Nephron progenitor cell (in vitro differentiated cells): ENCODE measurements around the gene FHL1.

Experiments used
- DNase-seq: peaks from one replicate; pipeline ENCODE4 v3.0.0; 2021
- H3K27ac Mint-ChIP-seq: 2 replicates; pipeline ENCODE4 v1.8.0; 2021; ENCODE audit warnings: mild to moderate bottlenecking, moderate library complexity, mixed read lengths
- H3K27me3 Mint-ChIP-seq: 2 replicates; pipeline ENCODE4 v1.8.0; 2021; ENCODE audit warnings: mild to moderate bottlenecking, low read depth, mixed read lengths; ENCODE audit not compliant: poor library complexity
- H3K36me3 Mint-ChIP-seq: 2 replicates; pipeline ENCODE4 v1.8.0; 2021; ENCODE audit warnings: low read depth, mixed read lengths
- H3K4me1 Mint-ChIP-seq: 2 replicates; pipeline ENCODE4 v1.8.0; 2021; ENCODE audit warnings: mixed read lengths
- H3K4me3 Mint-ChIP-seq: 2 replicates; pipeline ENCODE4 v1.8.0; 2021; ENCODE audit warnings: mild to moderate bottlenecking, moderate library complexity, mixed read lengths
- H3K9me3 Mint-ChIP-seq: 2 replicates; pipeline ENCODE4 v1.8.0; 2021; ENCODE audit warnings: mild to moderate bottlenecking, moderate library complexity, mixed read lengths
- TF ChIP-seq, protein P1 (sequence below): fragments of 200-600 bp; sonication (generic); IDR thresholded peaks from 2 replicates; pipeline ENCODE4 v1.5.0; 2021; ENCODE audit warnings: antibody characterized with exemption

Gene FHL1

DNA sequence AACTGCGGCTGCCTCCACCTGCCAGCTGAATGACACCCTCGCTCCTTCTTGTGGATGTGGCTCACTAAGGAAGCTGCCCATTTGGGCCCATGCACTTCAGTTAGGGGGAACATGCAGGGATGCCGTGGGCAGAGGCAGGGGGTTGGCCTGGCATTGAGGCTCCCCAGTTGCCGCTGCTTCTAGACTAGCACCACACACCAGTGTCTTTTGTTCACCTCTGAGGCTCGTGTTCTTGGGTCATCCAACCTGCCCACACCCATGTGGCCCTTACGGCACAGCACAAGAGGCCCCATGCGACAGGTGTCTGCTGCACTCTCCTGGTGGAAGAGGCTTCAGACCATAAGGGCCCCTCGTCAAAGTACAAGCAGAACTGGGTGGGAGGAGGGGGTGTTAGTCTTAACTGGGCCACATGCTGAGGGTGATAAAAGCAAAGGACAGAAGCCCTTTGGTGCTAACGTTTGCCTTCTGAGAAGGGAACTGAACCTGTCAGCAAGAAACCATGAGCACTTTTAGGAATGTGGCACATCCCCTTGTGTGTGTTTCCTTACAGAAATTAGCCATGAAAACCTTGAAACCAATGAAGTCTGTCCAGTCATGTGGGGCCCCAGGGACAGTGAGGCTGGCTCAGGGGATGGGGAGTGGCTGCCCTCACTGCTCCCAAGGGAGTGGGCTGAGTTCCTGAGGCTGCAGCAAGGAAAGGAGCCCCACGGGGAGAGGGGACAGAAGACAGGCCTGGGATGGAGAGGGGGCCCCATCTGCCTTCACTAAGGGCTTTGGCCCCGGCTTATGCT is 64.6 kb downstream of the FHL1 start:
- TF ChIP-seq, protein P1, sequence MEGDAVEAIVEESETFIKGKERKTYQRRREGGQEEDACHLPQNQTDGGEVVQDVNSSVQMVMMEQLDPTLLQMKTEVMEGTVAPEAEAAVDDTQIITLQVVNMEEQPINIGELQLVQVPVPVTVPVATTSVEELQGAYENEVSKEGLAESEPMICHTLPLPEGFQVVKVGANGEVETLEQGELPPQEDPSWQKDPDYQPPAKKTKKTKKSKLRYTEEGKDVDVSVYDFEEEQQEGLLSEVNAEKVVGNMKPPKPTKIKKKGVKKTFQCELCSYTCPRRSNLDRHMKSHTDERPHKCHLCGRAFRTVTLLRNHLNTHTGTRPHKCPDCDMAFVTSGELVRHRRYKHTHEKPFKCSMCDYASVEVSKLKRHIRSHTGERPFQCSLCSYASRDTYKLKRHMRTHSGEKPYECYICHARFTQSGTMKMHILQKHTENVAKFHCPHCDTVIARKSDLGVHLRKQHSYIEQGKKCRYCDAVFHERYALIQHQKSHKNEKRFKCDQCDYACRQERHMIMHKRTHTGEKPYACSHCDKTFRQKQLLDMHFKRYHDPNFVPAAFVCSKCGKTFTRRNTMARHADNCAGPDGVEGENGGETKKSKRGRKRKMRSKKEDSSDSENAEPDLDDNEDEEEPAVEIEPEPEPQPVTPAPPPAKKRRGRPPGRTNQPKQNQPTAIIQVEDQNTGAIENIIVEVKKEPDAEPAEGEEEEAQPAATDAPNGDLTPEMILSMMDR: no peak
- peaks cover 4% of the 10 kb centered on the region for H3K27me3 Mint-ChIP-seq
- H3K4me3 Mint-ChIP-seq: no peak overlapping the region
- H3K36me3 Mint-ChIP-seq: peaks cover 16% of the 10 kb centered on the region
- H3K27ac Mint-ChIP-seq: no peak overlapping the region
- peaks cover 26% of the 10 kb centered on the region for H3K4me1 Mint-ChIP-seq
- DNase-seq: no peak
- peaks cover 31% of the 10 kb centered on the region for H3K9me3 Mint-ChIP-seq

DNA sequence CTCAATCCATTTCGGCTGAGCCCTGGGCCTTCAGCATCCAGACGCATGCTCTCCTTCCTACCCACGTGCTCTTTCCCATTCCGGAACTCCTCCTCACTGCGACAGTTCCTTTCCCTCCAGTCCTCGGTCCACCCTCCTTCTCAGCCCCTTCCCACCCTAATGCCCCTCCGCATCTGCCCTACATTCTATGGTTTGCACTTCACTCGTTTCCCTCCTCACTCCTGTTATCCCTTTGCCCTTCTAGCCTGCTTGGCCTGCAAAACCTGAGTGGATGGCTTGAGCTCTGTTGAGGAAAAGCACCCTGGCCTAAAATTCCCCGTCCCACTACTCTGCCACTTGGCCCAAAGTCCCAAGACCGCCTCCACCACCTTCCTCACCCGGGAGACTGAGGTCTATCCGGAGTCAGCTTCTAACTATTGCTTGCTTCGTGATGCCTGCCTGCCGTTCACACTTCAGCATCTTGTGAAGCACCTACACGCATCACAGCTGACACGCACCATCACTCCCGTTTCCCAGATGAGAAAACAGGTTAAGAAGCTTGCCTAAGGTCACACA is 65.3 kb downstream of the FHL1 start:
- TF ChIP-seq, protein P1: no peak
- Mint-ChIP-seq H3K27ac (peak overlapping the region; percentile 43), H3K4me1 (peaks cover 26% of the 10 kb centered on the region), H3K27me3 (peaks cover 4% of the 10 kb centered on the region), H3K9me3 (peaks cover 31% of the 10 kb centered on the region), H3K4me3 (no peak overlapping the region), H3K36me3 (peaks cover 11% of the 10 kb centered on the region)
- no peak for DNase-seq

DNA sequence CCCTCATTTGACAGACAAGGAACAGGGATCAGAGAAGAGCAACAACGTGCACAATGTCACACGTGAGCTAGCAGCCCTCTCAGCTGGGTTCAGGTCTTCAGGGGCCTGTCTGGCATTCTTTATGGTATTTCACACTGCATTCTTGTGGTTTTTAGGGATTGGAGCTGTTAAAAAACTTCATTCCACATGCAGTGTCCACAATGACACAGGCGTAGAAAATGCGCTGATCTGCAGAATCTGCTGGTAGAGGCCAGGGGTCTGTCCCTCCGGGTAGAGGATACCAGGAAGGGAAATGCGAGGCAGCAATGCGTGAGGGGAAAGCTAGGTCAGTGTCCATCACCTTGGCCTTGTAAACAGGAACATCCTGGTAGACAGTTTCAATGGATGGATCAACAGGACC is 67.2 kb downstream of the FHL1 start:
- H3K36me3 Mint-ChIP-seq: peaks cover 11% of the 10 kb centered on the region
- TF ChIP-seq, protein P1: no peak
- H3K27ac Mint-ChIP-seq: peak overlapping the region; percentile 89
- peaks cover 36% of the 10 kb centered on the region for H3K9me3 Mint-ChIP-seq
- no peak overlapping the region for H3K4me3 Mint-ChIP-seq
- H3K4me1 Mint-ChIP-seq: peaks cover 22% of the 10 kb centered on the region
- no peak for DNase-seq
- H3K27me3 Mint-ChIP-seq: peaks cover 4% of the 10 kb centered on the region

DNA sequence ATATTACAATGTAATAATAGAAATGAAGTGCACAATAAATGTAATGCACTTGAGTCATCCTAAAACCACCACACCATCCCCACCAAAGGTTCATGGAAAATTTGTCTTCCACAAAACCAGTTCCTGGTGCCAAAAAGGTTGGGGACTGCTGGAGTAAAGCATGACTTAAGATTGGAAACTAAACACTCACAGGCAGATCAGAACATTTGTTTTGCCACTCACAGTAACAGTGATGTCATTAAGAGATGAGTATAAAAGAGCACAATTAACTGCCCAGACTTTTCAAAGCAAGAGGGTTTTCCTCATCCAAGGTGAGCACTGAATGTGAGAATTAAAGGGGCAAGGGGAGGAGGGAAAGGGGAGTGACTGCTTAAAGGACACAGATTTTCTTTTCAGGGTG is 68.2 kb downstream of the FHL1 start:
- TF ChIP-seq, protein P1: no peak
- H3K9me3 Mint-ChIP-seq: peaks cover 32% of the 10 kb centered on the region
- no peaks in the 10 kb centered on the region for H3K27me3 Mint-ChIP-seq
- peaks cover 15% of the 10 kb centered on the region for H3K4me1 Mint-ChIP-seq
- no peak for DNase-seq
- no peak overlapping the region for H3K27ac Mint-ChIP-seq
- no peak overlapping the region for H3K4me3 Mint-ChIP-seq
- H3K36me3 Mint-ChIP-seq: peaks cover 9% of the 10 kb centered on the region

DNA sequence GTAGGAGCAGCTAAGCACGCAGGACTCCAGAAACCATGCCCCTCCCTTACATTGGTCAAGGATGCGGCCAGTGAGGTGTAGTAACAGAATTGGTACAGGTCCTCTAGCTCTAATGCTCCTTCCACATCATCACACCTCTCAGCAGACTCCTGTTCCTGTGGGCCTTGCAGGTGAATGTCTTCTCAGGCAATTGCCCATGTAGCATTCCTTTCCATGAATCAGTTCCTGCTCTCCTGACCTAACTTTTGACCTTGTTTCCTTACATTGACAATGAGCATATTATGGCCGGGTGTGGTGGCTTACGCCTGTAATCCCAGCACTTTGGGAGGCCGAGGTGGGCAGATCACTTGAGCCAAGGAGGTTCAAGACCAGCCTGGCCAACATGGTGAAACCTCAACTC is 72.6 kb downstream of the FHL1 start:
- H3K27ac Mint-ChIP-seq: no peak overlapping the region
- peaks cover under 1% of the 10 kb centered on the region for H3K4me1 Mint-ChIP-seq
- TF ChIP-seq, protein P1: no peak
- DNase-seq: no peak
- no peak overlapping the region for H3K4me3 Mint-ChIP-seq
- H3K9me3 Mint-ChIP-seq: peaks cover 34% of the 10 kb centered on the region
- H3K27me3 Mint-ChIP-seq: no peaks in the 10 kb centered on the region
- H3K36me3 Mint-ChIP-seq: peaks cover 21% of the 10 kb centered on the region

DNA sequence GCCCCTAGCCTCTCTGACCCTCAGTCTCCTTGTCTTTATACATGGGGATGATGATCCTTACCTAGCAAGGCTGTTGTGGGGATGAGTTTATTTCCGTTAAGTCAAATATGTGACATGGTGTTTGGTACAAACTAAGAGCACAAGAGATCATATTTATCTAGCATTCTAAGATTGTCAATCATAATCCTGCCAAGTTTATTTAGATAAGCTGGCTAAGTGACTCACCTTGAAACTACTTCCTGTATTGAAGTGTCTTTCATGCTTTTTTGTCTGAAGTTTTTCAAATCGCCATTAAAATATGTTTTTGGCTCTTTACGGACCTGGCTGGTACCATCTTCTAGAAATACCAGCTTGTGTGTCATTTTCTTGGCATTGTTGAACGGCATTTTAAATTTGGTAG is 73.2 kb downstream of the FHL1 start:
- no peak overlapping the region for H3K27ac Mint-ChIP-seq
- H3K36me3 Mint-ChIP-seq: peaks cover 27% of the 10 kb centered on the region
- TF ChIP-seq, protein P1: no peak
- no peaks in the 10 kb centered on the region for H3K4me1 Mint-ChIP-seq
- DNase-seq: no peak
- H3K9me3 Mint-ChIP-seq: peaks cover 36% of the 10 kb centered on the region
- H3K27me3 Mint-ChIP-seq: no peaks in the 10 kb centered on the region
- no peak overlapping the region for H3K4me3 Mint-ChIP-seq
